Measurements from ENCODE around the gene JMJD8.

- TF ChIP-seq REST (IDR thresholded peaks at IDR 0.05; ENCODE audit: insufficient read depth in 1 of 2, low read depth in 2 of 2, low read length in 1 of 2) = no peak
- no peak for TF ChIP-seq CTCF (IDR thresholded peaks at IDR 0.05)
Measured at GRCh38 chr16:679814-680624, 4.1 kb downstream of the JMJD8 start, which contains the start of gene STUB1.
